ENCODE results near the gene ART4.

Gene ART4

DNA sequence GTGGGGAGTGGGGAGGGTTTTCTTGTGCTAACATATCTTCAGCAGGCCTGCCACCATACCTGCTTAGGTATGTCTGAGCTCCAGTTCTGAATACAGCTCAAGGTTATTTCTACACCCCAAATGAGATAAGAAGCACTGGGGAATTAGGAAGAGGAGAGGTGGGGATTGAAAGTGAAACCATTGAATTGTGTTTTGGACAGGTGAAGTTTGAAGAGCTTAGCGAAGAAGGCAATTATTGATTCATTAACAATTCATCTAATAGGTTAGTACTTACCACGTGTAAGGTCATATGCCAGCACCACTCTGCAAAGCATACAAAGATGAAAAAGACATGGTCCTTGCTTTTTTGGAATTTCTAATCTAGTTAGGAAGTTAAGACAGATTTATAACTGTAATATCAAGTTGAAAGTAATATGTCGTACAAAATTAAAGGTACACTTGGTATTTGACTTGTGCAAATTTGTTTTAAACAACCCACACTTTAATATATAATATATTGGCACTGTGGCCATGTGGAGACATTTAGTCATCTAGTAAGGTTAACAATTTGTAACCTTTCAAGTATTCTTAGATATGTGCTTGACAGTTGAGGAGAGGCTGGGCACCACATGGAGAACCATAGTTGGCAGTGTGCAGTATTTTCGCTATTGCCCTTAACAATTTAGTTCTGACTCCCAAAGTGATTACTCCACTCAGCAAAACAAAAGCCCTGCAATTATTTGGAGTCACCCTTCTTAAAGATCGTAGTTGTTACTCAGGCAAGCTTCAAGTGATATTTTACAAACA lies 33.0 kb downstream of the ART4 start:
- no peak for DNase-seq

DNA sequence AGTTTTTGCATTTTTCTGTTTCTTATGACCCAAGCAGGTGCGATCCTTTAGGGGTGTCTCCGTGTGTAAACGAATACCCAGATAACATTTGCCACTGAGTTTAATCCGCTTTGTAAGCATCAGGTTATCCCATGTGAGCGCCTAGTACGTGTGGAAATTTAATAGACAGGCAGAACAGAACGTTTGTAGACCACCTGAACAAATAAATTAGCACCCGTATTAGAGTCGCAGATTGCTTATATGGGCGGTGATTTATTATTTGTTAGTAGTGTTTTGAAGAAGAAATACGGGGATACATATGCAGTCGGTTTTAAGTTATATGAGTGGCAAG lies 39.5 kb downstream of the ART4 start:
- DNase-seq: peak; percentile 52

DNA sequence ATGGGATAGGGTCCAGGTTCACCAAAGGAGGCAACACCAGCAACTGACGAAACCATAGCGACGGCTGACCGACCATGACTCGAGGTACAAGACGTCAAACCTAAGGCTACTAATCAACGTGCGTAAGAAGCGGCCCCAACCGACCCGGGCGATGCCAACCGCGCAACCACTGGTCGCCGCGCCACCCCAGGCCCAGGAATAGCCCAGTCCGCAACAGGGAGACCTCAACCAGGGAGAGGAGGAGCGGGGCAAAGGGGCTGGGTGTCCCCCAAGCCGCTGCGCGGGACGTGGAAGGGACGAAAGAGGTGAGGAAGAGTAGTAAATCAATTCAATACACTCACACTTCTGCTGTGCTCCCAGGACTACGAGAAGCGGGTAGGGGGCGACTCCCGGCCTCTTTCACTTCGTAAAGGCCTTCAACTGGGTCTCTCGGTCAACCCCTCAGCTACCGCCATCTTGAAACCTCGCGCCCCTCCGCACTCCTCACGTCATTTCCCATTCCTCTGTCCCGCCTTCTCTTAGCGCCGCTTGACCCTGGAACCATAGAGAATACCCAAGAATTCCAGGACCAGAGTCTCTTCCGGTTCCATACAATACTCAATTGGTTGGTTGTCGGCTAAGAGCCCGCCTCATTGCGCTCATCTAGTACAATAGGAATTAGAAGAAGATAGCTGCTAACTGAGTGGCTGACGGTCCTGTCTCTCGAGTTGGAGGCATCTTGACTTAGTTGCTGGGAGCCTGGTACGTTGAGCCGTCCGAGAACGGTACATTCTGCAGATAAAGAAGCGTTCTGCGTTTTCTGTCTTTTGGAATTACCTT lies 40.1 kb downstream of the ART4 start, which contains the start of the genes C12orf60 and WBP11:
TSS of gene C12orf60 (plus strand) at position 660 of the 819 bp plus-strand sequence. CDS start 19,266 bp downstream, outside the sequence.
TSS of gene WBP11 (minus strand) at position 468 of the 819 bp plus-strand sequence. CDS start 2,095 bp downstream, outside the sequence.
- peak; percentile 98 for DNase-seq

DNA sequence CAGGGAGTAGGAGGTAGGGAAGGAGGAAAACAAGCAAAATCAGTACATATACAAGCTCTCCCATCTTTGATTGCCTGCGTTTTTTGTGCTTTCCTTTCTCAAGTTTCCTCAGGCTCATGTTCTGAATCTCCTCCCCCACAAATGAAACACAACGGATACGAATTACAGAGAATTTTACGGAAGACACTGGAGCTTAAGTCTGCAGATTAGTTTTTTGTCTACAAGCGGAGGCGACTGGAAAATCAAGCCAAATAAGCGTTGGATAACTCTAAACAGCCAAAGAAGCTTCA lies 40.7 kb downstream of the ART4 start:
- DNase-seq: no peak

DNA sequence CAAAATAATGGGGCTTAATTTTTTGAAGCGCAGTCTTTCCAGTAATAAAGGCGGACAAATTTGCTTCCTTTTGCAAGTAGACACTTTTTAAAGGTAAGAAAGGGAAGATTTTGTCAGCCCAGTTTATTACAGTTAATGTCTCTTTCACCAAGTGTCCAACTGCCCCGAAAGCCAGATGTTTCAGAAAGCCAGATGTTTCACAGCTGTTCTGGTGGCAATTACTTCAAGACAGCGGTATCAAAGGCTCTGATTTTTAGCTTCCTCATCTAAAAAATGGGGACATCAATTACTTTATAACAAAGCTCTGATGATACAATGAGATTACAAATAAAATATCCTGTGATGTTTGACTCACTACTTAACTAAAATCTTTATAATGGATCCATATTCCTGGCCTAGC lies 41.1 kb downstream of the ART4 start:
- no peak for DNase-seq

DNA sequence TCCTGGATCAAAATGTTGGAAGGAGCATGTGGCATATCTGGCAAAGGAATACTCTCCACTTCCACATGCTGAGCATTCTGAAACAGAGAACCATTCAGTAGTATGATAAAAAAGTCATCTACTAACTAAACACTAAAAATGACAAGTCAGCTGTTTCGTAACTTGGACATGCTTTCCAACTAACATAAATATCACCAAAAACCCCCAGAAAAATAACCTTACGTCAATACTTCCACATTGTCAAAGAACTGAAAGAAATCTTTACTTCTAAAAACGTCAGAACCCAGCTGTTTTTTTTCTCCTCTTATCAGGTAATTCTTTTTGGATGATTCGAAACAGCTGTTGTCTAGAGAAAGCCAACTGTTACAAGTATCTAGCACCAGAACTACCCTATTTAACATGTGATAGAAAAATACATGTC lies 48.3 kb downstream of the ART4 start:
- DNase-seq: no peak

DNA sequence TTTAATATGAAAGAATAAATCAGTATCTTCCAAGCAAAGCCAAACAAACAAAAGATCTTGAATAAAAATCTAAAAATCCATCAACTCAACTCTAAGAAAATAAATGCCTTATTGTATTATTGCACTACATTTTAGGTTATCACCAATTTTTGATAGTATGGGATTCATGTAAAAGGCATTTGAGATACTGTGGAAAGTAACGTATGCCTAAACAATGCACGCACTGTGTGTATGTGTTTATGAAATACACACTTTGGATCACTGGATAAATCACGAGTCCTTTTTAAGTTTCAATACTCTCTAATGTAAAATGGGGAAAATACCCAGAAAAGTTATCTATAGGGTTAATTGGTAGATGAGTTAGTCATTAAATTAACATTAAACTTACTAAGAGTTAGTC lies 57.8 kb downstream of the ART4 start:
- DNase-seq: no peak

DNA sequence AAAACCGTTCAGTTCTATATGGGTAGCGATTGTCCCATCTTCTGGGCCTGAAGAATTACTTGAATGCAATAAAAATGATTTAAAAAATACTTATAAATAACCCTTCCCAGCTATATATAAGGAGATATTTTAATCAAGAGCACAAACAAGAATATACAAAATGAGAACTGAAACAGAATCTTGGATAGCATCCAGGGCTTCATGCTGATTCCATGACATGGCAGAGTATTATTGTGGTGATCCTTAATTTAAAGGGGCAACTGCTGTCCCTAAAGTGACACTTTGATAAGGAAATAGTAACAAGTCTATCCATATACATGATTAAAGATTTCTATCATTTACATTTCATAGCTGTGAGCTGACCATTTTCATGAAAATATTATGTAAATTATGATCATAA lies 58.9 kb downstream of the ART4 start:
- DNase-seq: no peak

DNA sequence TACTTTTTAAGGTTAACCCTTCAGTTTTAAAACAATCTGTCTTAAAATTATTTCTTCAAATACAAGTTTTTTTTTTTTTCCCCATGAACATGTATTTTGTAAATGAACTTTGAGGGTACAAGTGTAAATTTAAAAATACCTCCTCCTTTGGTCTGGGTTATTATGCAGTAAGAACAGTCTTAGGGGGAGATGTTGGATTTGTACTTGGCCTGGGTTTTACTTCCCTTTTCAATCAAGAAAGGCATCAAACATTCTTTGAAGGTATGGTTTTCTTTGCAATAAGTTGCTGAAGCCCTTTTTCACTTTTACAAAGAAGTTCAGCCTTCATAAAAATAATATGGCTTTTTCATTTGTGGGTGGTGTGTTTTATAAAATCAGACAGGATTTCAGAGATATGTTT lies 60.6 kb downstream of the ART4 start:
- DNase-seq: no peak

DNA sequence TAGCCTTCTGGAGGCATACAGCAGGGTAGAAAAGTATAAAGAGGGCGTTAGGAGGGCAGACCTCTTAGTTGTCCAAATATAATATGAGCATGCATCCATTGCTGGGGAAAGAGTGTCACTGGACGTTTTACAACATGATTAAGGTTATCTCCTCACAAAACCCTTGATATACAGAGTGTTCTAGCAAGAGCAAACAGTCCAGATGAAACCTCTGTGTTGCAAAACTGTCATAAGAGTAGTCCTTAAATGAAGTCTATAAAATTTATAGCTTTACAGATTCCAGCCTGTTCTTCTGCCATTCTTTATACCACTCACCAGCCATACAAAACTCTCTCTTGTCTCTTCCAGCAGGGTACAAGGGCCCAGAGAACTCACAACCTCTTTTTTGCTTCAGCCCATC lies 61.8 kb downstream of the ART4 start:
- DNase-seq: no peak

DNA sequence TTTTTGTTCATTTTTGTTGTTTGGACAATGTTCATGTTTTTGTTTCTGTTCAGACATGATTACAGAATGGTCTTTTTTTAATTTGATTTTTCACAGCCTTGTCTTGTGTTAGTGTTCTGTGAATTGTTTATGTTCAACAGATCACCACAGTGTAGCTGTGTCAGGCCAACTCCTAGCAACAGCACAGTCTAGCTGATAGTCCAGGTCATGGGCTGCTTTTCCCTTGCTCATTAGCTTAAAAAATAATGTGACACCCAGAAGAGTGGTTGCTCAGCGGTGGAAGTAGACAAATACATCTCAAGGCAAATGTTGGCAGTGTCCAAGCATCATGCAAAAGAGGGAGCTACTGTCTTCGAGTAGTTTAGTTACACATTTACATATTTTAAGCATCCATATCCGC lies 62.5 kb downstream of the ART4 start:
- no peak for DNase-seq

DNA sequence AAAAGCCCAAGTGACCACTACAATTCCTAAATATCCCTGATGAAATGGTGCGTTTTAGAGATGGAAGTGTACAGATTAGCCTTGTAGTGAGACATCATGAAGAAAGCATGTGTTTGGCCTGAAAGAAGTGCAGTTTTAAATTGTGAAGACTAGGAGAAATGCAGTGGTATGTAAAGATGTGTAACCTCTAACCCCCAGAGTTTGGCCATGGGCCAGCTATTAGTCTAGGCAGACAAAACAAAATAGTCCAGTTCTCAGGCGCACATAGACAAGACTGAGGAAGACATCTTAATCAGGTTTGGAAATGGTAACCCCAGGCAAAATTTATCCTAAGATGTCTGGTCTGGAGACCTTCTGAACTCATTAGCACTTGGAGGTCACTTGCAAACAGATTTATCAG lies 63.5 kb downstream of the ART4 start:
- DNase-seq: no peak

DNA sequence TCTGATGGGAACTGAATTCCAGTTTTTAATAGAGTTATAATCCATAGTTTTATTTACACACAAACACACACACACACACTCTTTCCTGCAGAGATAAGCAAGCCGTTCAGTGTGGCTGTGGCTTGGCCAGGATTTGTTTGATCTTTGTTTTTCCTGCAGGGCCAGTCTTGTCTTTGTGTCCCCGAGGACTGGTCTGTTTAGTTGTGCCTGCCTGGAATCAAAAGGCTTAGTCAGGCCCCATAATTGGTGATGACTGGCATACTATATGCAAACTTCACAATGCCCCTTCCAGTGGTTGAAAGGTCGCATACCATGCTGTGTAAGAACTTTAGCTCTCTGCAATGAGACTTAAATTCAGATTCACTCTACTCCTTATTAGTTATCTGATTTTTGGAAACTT lies 66.1 kb downstream of the ART4 start:
- no peak for DNase-seq

DNA sequence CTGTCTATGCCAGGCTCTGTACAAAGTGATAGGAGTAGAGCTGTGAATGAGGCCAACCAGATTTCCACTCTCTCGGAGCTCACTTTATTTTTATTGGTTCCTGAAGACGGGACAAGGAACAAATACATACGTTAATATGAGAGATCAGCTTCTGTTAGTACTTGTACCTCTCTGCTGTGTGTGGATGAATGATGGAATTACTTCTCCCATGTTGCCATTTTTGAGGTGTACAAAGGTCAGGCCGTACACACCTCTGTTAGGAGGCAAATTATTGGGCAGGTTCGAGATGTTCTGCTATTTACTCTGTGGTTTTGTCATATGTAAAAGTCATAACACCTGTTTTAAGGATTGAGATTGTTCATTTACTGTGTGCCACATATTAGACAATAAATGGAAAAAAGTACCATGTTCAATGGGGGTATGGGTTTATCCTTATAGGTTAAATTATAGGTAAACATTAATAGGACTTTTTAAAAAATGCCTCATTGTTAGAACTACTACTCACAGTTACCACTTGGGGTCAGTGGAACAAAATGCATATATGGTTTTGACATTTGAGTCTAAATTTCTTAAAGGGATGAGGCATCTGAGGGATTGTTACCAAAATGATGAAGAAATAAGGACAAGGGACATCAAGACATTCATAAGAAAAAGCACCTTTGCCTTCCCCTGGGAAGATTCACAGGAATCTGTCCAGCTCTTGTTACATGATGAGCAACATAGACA lies 66.9 kb downstream of the ART4 start:
- DNase-seq: no peak

DNA sequence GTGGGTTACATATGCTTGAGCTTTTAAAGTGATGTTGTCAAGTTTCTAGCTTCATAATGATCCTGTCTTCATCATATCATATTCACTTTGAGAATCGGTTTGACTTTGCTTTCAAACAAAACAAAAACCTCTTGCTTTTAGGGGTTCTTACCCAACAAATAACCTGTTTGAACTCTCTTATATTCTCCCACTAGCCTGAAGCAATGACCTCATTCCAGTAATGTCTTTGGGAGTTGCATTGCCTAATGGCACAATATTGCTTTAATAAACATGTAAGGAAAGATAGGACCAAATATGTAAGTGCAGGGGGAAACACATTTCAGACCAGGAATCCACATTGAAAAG lies 67.7 kb downstream of the ART4 start:
- no peak for DNase-seq
